HCT116 (cell line): ENCODE data around the gene BAD. TPM values are rescaled to one million over a fixed set of nuclear protein-coding genes. Genes with fewer than 3 reads are reported as not detected.

ENCODE experiments used
- ATAC-seq: fragments of 200-7000 bp; cut with Tn5 transposase; 2 replicates; pipeline ENCODE4 v1.9.1; 2020; ENCODE audit warnings: mild to moderate bottlenecking, moderate library complexity
- BruUV-seq: library from RNA; stranded (reverse); fragments of 400-500 nt; replicated peaks from 2 replicates; lab custom pipeline; 2021; lab: Mats Ljungman, UMichigan
- CTCF ChIA-PET: fragments of 300-600 bp; sonication (Branson Sonifier 250); formaldehyde crosslinking; loops from one replicate; lab custom pipeline; 2021; ENCODE audit warnings: antibody characterized with exemption; lab: Charles Lee
- POLR2A ChIA-PET: fragments of 300-600, 350-600 bp; sonication (Branson Sonifier 250); formaldehyde crosslinking; loops from one replicate; lab custom pipeline; 2021; ENCODE audit warnings: antibody characterized with exemption; lab: Charles Lee
- RAD21 ChIA-PET, 2 experiments: fragments of 300-600 bp; sonication (Branson Sonifier 250); formaldehyde crosslinking; loops; one replicate each; lab custom pipeline; 2023; ENCODE audit warnings: low total read pairs in 2 of 2; ENCODE audit not compliant: uncharacterized antibody in 2 of 2, unreplicated experiment in 2 of 2, low non-redundant PET in 1 of 2; lab: Charles Lee
- DNase-seq: peaks from one replicate; pipeline ENCODE4 v3.0.0-alpha.2; 2010; ENCODE audit warnings: low read depth, low spot score
- H2AFZ ChIP-seq: fragments of 200-600 bp; shearing (Covaris generic), sonication (generic); 2 replicates; pipeline ENCODE4 v1.6.1; 2017; ENCODE audit warnings: low read depth, mixed run types, mixed read lengths, antibody characterized with exemption, low read length; ENCODE audit not compliant: poor library complexity, severe bottlenecking
- H3K27ac ChIP-seq: 2 replicates; pipeline ENCODE4 v1.5.1; 2012; ENCODE audit warnings: low read depth, low read length
- H3K27me3 ChIP-seq: fragments of 200-600 bp; sonication (generic); 2 replicates; pipeline ENCODE4 v1.6.1; 2016; ENCODE audit warnings: mixed run types, low read length, mixed read lengths; ENCODE audit not compliant: insufficient read depth
- H3K36me3 ChIP-seq, 2 experiments: fragments of 200-500 bp in 1 of 2; fragments of 200-600 bp in 1 of 2; sonication (Bioruptor generic) in 1 of 2; sonication (generic) in 1 of 2; 2 replicates each; pipeline versions ENCODE4 v1.5.1 to v1.6.1; 2014 to 2016; ENCODE audit warnings: low read length in 2 of 2, inconsistent platforms in 1 of 2, mixed read lengths in 1 of 2, mixed run types in 1 of 2; ENCODE audit not compliant: insufficient read depth in 2 of 2, control insufficient read depth in 1 of 2
- H3K4me1 ChIP-seq, 2 experiments: fragments of 200-600 bp in 1 of 2; sonication (generic) in 1 of 2; 2 replicates each; pipeline versions ENCODE4 v1.5.1 to v1.6.1; 2012 to 2017; ENCODE audit warnings: low read length in 2 of 2, inconsistent platforms in 1 of 2, mild to moderate bottlenecking in 1 of 2, mixed read lengths in 1 of 2, mixed run types in 1 of 2, moderate library complexity in 1 of 2; ENCODE audit not compliant: insufficient read depth in 2 of 2, control insufficient read depth in 1 of 2
- H3K4me2 ChIP-seq: fragments of 200-600 bp; sonication (generic); 2 replicates; pipeline ENCODE4 v1.6.1; 2017; ENCODE audit warnings: mixed run types, low read length, mixed read lengths
- H3K4me3 ChIP-seq, 2 experiments: fragments of 200-600 bp in 1 of 2; sonication (generic) in 1 of 2; replicated peaks in 1 of 2; 2 replicates each; pipeline ENCODE4 v1.5.1; 2011 to 2016; ENCODE audit warnings: low read length in 2 of 2, control low read depth in 1 of 2, low read depth in 1 of 2, mild to moderate bottlenecking in 1 of 2, mixed read lengths in 1 of 2, mixed run types in 1 of 2
- H3K79me2 ChIP-seq: fragments of 200-600 bp; sonication (generic); 2 replicates; pipeline ENCODE4 v1.6.1; 2017; ENCODE audit warnings: mild to moderate bottlenecking, mixed run types, low read length, moderate library complexity, mixed read lengths; ENCODE audit not compliant: insufficient read depth
- H3K9ac ChIP-seq: fragments of 200-600 bp; sonication (generic); 2 replicates; pipeline ENCODE4 v1.6.1; 2016; ENCODE audit warnings: low read length, mixed read lengths
- H3K9me2 ChIP-seq: fragments of 200-600 bp; sonication (generic), shearing (Covaris generic); 2 replicates; pipeline ENCODE4 v1.6.1; 2017; ENCODE audit warnings: mixed run types, mild to moderate bottlenecking, moderate library complexity; ENCODE audit not compliant: insufficient read depth
- H3K9me3 ChIP-seq, 2 experiments: fragments of 200-500 bp in 1 of 2; fragments of 200-600 bp in 1 of 2; sonication (Bioruptor generic) in 1 of 2; sonication (generic) in 1 of 2; 2 replicates each; pipeline ENCODE4 v1.6.1; 2014 to 2017; ENCODE audit warnings: low read length in 2 of 2, mixed read lengths in 2 of 2, inconsistent platforms in 1 of 2, low read depth in 1 of 2, mild to moderate bottlenecking in 1 of 2, mixed run types in 1 of 2, moderate library complexity in 1 of 2; ENCODE audit not compliant: control insufficient read depth in 1 of 2, insufficient read depth in 1 of 2
- H4K20me1 ChIP-seq: fragments of 200-600 bp; sonication (generic), shearing (Covaris generic); 2 replicates; pipeline ENCODE4 v1.6.1; 2017; ENCODE audit warnings: mixed run types, mild to moderate bottlenecking, moderate library complexity; ENCODE audit not compliant: insufficient read depth
- CEBPB ChIP-seq: IDR thresholded peaks from 2 replicates; pipeline ENCODE4 v1.6.1; 2012; ENCODE audit warnings: low read depth
- EGR1 ChIP-seq: IDR thresholded peaks from 2 replicates; pipeline ENCODE4 v1.6.1; 2012; ENCODE audit warnings: low read depth
- ELF1 ChIP-seq: IDR thresholded peaks from 2 replicates; pipeline ENCODE4 v1.6.1; 2012; ENCODE audit warnings: low read depth, borderline replicate concordance
- EZH2 ChIP-seq: fragments of 200-600 bp; sonication (generic); IDR thresholded peaks from 2 replicates; pipeline ENCODE4 v1.6.1; 2017; ENCODE audit warnings: antibody characterized with exemption, mixed run types
- POLR2AphosphoS5 ChIP-seq: IDR thresholded peaks from 2 replicates; pipeline ENCODE4 v1.6.1; 2011; ENCODE audit warnings: mild to moderate bottlenecking, low read depth, low read length, moderate library complexity
- SP1 ChIP-seq: IDR thresholded peaks from 2 replicates; pipeline ENCODE4 v1.6.1; 2012; ENCODE audit warnings: low read depth
- YY1 ChIP-seq: IDR thresholded peaks from 2 replicates; pipeline ENCODE4 v1.6.1; 2011; ENCODE audit warnings: low read length, low read depth, moderate library complexity, mild to moderate bottlenecking; ENCODE audit not compliant: insufficient replicate concordance; ENCODE audit errors: extremely low read depth
- ZFX ChIP-seq: fragments of 450-650 bp; IDR thresholded peaks from 2 replicates; pipeline ENCODE4 v1.6.1; 2017
- intact Hi-C: fragments of 100-400 bp; cut with micrococcal nuclease; formaldehyde crosslinking; loops from 2 replicates; pipeline ENCODE4 v1.10.0; 2022
- total RNA-seq: library from RNA; stranded (reverse); gene quantifications from one replicate; pipeline ENCODE4 v1.2.1, GENCODE V29; 2021; ENCODE audit not compliant: unreplicated experiment

BAD gene
- total RNA-seq, 1 experiment from 2014 or later, result 51.9 TPM

GRCh38 chr11:64284962-64285884 is 758 bp upstream of the BAD start, which contains the start of gene GPR137:
Gene GPR137 (plus strand): TSS chr11:64285848. CDS start chr11:64286525, 677 bp downstream.
- DNase-seq (no peak), ATAC-seq (peak; percentile 59)
- Histone ChIP-seq H2AFZ (no peak within 1 kb of the TSS), H3K36me3 (no peaks in the 10 kb centered on the region; a peak in 1 of 4 replicates), H3K79me2 (no peaks in the 10 kb centered on the region), H4K20me1 (no peaks in the 10 kb centered on the region), H3K9me2 (no peaks in the 10 kb centered on the region), H3K9ac (peak within 1 kb of the TSS; percentile 85), H3K4me1 (peaks cover 14 to 27% of the 10 kb centered on the region in 2 experiments), H3K4me2 (peak within 1 kb of the TSS; percentile 96), H3K27ac (peak within 1 kb of the TSS; percentile 83), H3K4me3 (peak within 1 kb of the TSS; percentile 77 to 80), H3K27me3 (no peaks in the 10 kb centered on the region), H3K9me3 (no peaks in the 10 kb centered on the region)
- ChIA-PET RAD21 (interaction anchor here (0.7 to 0.8 kb wide), 2 partner anchors 14 to 79 kb away, joined by 3 to 5 read pairs; no protein-coding TSS in a partner anchor), CTCF (interaction anchor here (0.9 to 4.3 kb wide), 5 partner anchors 16 to 46 kb away, joined by 3 to 22 read pairs (median 4); partner anchors contain the start of genes ESRRA, PRDX5 and TRMT112), POLR2A (interaction anchor here (1.2 to 1.7 kb wide), 2 partner anchors 15 to 16 kb away, joined by 3 to 5 read pairs; no protein-coding TSS in a partner anchor)
- TSS peak; percentile 94 for BruUV-seq
- intact Hi-C loops, result loop anchor here (1.0 kb wide), 1 partner anchor 43 kb away; no protein-coding TSS in a partner anchor
- TF ChIP-seq EGR1 (peak; percentile 78), CEBPB (no peak), YY1 (peak; percentile 95), POLR2AphosphoS5 (peak; percentile 76)

DNA sequence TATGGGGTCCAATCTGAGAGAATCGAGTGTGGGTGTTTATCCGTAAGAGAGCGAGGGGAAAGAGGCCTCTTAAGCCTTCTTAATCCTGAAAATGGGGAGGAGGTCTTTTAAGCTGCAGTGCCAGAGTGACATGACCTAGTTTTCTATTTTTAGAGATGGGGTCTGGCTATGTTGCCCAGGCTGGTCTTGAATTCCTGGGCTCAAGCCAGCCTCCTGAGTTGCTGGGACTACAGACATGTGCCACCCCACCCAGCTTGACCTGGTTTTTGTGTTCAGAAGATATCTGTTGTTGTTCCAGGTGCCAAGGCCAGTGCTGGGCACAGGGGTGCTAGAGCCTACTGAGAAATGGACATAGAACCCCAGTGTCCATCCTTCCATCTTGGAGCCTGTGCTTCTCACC is 1.4 kb downstream of the BAD start:
- POLR2A ChIA-PET, result interaction anchor here (1.3 to 1.6 kb wide), 3 partner anchors 18 to 56 kb away, joined by 3 to 5 read pairs (median 4); partner anchors contain the start of gene NUDT22

More for the DNA sequence above, 1.4 kb downstream of the BAD start:
- BruUV-seq, result no TSS peak
- Histone ChIP-seq H4K20me1 (no peaks in the 10 kb centered on the region), H3K79me2 (no peaks in the 10 kb centered on the region), H3K4me2 (peak overlapping the region; percentile 96; the same call in 1 of the 2 replicates), H3K9me2 (no peaks in the 10 kb centered on the region), H3K27me3 (no peaks in the 10 kb centered on the region), H3K4me1 (peaks cover 14 to 27% of the 10 kb centered on the region in 2 experiments), H3K4me3 (peak overlapping the region in 1 of 2 experiments; percentile 77; a peak in 2 of 4 replicates), H3K27ac (no peak overlapping the region), H3K9ac (no peak overlapping the region), H3K36me3 (no peaks in the 10 kb centered on the region; a peak in 1 of 4 replicates), H3K9me3 (no peaks in the 10 kb centered on the region), H2AFZ (no peak overlapping the region)
- ATAC-seq (no peak), DNase-seq (no peak)
- intact Hi-C loops, result no loop called here
- RAD21 ChIA-PET, result no interaction called here
- CTCF ChIA-PET, result interaction anchor here (4.3 kb wide), 1 partner anchor 21 kb away, joined by 22 read pairs; the partner anchor contains the start of gene ESRRA
- TF ChIP-seq ZFX, result no peak
- no peak for TF ChIP-seq YY1
- no peak for TF ChIP-seq EZH2
- no peak for TF ChIP-seq ELF1
- no peak for TF ChIP-seq SP1
